LNCAP (cell line): ENCODE data around the gene SPTSSB.
A peak's percentile ranks its signal among the peaks of the same experiment; 100 is the strongest.

Experiments used
- TF ChIP-seq, protein P1 (sequence below): fragments of 450-650 bp; IDR thresholded peaks from 2 replicates; pipeline ENCODE4 v1.5.1; 2017; ENCODE audit warnings: mild to moderate bottlenecking

Gene SPTSSB, protein sequence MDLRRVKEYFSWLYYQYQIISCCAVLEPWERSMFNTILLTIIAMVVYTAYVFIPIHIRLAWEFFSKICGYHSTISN

DNA sequence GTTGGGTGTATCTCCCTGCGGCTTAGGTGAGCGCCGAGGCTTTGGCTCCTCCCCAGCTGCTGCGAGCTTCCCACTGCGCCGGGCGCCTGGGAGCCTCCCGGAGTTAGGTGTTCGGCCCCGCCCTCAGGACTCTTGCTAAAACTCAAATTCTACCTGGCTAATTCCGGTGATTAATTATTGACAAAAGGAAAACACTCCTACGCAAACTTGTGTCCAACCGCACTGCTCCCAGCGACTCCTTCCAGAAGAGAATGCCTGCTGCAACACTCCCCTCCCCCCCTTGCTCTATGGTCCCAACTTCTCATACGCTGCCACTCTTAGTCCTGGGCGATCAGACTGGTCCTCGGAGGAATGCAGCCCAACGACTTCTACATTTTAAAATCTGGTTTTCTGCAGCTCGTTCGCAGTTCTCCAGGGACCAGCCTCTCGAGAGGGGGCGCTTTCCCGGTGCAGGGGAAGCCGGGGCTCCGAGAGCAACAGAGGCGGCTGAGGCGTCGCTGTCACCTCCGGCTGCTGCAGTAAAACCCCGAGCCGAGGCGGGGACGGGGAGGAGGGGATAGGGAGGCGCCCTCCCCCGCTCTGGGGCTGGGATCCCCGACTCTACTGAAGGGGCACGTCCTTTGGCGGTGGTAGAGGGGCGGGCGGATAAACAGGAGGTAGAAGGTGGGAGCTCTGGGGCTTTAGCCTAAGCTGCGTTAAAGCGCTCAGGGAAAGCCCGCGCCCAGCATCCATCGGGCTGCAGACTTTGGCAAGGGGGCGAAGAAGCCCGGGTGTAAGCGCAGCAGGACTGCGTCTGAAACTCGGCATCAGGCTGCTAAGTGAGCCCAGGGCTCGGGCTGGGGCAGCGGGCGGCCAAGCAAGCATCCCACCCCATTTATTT lies at the start of gene SPTSSB:
Gene SPTSSB, minus strand, starts transcription at position 77 of the 880 bp plus-strand sequence. CDS start 25,194 bp downstream, outside the sequence.
- TF ChIP-seq, protein P1, sequence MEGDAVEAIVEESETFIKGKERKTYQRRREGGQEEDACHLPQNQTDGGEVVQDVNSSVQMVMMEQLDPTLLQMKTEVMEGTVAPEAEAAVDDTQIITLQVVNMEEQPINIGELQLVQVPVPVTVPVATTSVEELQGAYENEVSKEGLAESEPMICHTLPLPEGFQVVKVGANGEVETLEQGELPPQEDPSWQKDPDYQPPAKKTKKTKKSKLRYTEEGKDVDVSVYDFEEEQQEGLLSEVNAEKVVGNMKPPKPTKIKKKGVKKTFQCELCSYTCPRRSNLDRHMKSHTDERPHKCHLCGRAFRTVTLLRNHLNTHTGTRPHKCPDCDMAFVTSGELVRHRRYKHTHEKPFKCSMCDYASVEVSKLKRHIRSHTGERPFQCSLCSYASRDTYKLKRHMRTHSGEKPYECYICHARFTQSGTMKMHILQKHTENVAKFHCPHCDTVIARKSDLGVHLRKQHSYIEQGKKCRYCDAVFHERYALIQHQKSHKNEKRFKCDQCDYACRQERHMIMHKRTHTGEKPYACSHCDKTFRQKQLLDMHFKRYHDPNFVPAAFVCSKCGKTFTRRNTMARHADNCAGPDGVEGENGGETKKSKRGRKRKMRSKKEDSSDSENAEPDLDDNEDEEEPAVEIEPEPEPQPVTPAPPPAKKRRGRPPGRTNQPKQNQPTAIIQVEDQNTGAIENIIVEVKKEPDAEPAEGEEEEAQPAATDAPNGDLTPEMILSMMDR: peak; percentile 9; the same call in 1 of the 2 replicates

DNA sequence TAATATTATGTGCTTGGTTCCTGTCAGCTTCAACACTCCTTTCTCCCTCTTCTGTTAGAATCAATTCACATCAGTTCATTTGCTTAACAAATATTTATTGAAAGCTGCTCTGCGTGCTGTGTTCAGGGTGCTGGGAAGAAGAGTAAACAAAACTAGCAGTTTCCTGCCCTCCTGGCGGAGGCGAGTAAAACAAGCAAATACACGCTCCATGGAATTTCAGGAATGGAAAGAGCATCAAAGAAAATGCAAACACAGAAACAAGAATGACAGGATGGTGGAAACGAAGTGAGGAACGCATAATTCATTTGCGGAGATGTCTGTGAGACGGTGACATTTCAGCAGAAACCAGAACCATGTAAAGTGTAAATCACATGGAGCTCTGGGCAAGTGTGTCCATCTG lies 49.4 kb upstream of the SPTSSB start:
- TF ChIP-seq, protein P1: 0 out of 2 replicates have a peak, but pooled peaks have one; percentile 17

DNA sequence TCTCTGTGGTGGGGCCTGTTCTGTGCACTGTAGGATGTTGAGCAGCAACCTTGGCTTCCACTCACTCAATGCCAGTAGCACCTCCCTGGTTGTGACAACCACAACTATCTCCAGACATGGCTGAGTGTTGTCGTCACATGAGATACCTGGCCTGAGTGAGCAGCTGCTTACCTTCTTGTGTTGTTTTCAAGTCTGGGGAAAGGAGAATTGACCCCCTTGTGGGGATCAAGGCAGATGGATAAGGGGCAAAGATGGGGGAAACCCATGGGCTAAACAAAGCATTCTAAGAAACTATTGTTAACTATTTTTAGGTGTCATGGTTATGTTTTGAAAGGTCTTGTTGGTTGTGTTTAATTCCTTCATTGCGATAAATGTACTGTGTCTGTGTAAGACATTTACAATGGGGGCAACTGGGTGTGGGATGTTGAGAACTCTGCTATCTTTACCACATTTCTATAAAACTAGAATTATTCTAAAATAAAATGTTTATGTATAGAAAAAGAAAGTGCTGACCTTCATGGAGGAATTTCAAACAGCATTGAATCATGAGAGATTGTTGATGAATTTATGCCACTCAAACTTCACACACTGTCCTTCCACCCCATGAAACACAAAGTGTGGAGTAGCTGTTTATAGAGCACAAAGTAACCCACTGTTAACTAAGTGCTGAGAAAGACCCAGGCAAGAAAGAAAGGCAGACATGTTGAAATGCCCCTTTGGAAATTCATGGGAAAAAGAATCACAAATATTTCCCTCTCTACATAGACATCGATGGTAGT lies 48.4 kb upstream of the SPTSSB start:
- TF ChIP-seq, protein P1: no peak

DNA sequence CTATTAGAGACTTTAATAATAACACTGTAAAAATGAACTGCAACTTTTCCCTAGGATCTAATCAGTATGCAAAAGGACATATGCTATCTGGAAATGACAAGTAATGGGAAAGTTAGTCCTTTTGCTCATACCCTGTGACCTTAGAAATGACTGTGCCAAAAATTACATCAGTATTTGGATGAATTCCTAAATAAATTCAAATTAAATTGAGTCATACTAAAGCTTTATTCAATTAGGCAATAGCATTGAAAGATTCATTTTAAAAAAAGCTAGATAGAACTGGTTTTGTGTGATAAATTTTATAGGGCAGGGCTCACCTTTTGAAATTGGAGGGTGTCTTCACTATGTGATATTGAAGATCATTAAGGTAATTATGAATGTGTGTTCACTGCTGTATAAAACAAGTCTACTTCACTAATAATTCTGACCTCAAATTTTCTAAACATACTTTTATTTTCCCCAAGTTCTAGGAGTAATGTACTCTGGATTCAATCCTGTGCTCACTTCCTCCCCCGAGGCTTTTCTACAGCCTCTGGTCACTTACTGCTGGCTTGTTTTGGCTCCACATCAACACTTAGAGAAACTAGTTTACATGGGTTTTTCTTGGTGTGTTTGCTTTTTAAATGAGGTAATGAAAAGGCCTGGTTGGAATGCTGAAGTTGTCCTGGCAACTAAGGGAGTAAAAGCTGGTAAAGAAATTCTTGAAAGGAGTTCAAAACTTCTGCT lies 44.4 kb upstream of the SPTSSB start:
- TF ChIP-seq, protein P1: no peak

DNA sequence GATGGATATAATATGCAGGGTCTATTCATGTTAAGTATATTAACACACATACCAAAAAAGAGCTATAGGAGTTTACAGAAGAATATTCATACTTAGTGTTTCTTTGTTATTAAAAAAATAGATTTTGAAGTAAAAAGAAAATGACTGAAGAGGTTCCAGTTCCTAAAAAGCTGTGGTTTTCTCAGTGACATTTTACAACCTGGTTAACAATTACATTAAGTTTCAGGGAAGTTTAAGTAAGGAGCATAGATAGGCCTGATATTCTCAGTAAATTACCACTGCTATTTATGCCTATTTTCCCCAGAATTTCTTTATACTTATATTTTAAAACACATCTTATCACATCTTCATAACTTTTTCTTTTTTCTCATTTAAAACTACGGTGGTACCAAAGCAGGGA lies 43.6 kb upstream of the SPTSSB start:
- TF ChIP-seq, protein P1: no peak

DNA sequence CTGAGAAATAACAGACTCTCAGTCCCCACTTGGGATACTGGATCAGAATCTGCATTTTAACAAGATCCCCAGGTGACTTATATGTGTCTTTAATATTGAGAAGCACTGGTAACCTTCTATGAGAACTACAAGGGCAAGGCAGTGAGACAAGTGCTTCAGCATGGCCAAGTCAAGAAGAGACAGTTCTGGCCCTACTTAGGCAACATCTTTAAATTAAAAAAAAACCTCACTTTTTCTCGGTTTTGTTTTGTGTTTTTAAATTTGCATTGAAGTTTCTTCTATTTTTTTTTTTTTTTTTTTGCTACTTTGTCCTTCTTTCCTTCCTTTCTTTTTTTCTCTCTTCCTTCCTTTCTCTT lies 42.5 kb upstream of the SPTSSB start:
- TF ChIP-seq, protein P1: no peak
